C1 segment of cervical spinal cord (tissue), 14 donors: ENCODE measurements around the gene RALBP1.

Experiments used
- DNase-seq, 14 donors: peaks; one replicate each; lab custom pipeline; 2025; lab: John Stamatoyannopoulos, UW

RALBP1 gene

DNA sequence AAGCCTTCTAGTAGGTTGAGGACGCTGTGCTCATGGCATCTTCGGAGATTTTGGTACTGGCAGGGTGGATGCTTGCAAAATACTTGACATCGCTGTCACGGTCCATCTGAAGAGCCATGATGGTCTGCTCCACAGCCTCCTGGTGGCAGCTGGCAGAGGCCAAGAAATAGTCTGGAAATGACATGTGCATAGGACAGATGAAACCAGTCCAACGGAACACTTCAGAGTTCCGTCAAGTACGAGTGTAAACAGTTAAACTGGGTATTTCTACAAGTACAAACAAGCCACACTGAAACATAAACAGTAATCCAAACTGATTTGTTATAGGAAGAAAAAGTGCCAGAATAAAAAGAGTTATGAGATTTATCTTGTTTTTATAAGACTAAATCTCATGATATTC is 72.5 kb downstream of the RALBP1 start:
- no peak for DNase-seq

DNA sequence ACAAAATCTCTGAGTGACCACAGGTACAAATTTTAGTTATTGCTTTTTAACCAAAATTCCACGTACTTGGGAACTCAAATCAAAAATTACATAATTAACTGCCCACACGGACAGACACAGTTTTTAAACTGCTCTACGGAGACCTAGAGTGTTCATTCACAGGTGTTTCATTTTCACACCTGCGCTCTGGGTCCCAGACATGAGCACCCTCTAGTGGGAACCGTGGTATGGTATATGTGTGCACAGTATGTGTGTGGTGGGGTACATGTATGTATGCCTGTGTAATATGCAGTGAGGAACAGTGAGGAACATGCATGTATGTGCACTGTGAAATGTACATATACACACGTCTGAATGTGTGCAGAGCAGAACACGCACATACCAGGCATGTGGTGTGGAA is 74.1 kb downstream of the RALBP1 start:
- no peak for DNase-seq

DNA sequence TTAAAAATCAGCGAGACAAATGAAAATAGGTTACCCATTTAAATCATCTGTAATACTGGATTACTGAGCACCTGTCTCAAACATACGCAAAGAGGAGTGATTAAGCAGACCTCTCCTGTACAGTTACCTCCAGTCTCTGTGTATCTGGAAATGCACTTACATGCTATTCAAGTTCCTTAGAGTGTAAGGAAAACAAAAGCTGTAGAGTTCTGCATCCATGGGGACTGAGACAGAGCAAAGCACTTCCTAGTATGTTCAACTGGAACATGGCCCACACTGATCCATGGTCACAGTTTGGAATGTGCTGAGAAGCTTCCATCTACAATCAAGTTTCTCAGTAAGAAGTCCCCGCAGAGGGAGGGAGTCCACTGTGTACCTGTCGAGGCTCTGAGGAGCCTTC is 75.1 kb downstream of the RALBP1 start:
- no peak for DNase-seq

DNA sequence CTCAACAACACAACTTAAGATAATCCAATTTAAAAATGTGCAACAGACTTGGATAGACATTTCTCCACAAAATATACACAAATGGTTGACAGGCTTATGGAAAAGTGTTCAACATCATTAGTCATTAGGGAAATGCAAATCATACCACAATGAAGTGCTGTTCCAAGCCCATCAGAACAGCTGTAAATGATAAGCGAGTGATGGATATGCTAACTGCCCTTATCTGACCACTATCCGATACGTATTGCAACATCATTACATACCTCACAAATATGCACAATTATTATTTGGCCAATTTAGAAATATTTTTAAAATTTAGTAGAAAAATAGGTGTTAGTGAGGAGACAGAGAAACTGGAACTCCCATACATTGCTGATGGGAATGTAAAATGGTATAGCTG is 76.9 kb downstream of the RALBP1 start:
- DNase-seq = no peak

DNA sequence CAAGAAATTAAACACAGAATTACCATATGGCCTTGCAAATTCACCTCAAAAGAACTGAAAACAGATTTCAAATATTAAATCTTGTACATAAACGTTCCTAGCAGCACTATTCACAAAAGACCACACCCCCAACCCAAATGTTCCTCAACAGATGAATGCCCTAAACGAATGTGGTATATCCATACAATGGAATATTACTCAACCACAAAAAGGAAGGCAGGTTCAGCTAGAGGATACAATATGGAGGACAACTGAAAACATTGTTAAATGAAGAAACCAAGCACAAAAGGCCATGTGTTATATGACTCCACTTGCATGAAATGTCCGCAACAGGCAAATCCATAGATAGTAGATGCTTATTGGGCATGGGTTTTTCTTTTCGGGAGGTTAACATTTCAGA is 77.3 kb downstream of the RALBP1 start:
- DNase-seq = no peak

DNA sequence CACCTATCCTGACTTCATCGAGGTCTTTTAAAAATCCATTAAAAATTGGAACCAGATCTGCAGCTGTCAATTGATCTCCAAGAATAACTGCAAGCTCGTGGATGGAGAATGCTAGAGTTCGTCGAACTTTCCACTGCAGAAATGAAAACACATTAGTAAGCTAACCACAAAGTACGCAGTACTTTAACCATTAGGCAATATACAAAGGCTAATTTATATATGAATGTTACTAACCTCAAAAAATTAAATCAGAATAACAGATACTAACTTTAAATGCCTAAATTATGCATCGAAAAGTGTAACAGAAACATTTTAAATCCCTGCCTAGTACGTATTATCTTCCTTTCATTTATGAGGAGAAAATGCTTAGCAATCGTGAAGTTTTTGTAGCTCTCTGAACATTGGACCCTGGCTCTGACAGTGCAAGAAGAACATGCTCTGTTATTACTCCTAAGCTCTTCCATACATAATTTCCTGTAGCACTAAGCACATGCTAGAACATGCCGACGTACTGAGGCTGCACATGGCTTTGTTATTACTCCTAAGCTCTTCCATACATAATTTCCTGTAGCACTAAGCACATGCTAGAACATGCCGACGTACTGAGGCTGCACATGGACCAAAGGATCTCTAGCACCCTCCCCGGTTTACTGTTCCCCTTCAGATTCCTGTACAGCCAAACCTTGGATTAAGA is 82.1 kb downstream of the RALBP1 start:
- no peak for DNase-seq

DNA sequence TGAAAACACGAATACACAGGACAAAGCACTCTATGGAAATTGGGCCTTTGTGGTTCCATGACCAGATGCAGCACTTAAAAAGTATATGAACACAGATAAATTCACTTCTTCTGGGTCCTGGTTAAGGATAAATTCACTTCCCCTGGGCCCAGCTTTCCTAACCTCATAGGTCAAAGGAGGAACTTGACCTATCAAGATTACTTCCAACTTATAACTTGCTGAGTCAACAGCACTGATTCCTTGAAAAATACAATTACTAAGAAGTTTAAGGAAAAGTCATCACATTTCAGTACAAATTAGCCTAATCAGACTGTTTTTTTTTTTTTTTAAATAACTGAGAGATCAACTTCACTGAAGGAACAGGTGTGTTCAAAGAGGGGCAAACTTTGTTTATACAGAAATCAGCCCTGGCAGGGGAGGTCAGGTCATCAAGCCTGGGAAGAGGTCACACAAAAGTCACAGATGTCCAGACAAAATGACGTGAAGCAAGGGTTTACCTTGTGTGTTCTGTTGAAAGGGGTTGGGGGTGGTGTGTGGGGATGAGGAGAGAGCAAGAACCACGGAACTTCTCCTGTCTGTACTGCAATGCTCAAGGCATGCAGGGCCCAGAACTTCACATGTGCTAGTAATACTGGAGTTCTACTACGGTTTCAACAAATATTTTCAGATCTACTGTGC is 83.2 kb downstream of the RALBP1 start:
- DNase-seq = no peak

DNA sequence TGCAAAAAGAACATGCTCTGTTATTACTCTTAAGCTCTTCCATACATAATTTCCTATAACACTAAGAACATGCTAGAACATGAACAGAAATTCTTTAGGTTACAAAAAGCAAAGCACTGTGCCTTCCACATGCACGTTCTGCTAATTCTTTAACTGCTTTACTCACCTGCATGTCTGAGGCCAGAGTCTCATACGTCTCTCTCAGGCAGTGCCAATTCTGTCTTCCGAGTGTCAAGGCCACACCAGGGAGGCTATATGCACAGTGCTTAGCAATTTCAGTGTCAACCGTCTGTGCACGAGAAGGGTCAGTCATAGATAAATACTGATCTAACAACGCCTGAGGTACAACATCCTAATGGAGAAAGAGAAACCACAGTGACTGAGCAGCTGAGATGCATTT is 83.9 kb downstream of the RALBP1 start:
- no peak for DNase-seq

DNA sequence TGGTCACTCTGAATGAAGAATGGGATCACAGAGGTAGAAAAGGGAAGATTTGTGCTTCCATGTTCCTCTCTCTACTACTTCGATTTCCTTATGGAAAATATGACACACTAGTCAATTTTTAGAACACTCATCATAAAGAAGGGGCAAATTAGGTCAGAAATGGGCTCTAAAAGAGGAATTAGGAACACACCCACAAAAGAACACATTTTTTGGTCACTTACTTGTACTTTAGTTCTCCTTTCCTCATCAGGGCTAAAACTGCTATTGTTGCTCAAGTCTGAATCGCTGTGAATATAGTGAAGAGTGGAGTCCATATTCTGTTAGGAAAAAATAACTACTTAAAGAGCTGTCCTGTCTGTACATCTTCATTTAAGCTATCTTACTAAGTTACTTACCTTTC is 86.4 kb downstream of the RALBP1 start:
- DNase-seq = no peak

DNA sequence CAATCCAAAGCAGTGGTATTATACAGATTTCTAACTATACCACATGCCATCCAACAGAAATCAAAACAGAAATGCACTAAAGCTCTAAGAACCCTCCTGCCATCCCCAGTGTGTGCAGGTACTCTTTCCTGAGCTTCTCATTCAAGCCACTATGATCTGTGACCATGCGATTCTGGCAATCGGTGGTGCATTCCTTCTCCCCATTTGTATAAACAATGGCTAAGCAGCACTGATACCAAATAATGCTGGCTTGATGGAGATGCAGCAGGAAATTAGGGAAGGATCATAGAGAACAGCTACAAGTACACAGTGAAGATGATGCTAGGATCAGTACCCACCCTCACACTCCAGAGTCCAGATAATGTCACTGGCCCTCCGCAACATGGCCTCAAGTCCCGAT is 87.3 kb downstream of the RALBP1 start:
- DNase-seq = no peak

DNA sequence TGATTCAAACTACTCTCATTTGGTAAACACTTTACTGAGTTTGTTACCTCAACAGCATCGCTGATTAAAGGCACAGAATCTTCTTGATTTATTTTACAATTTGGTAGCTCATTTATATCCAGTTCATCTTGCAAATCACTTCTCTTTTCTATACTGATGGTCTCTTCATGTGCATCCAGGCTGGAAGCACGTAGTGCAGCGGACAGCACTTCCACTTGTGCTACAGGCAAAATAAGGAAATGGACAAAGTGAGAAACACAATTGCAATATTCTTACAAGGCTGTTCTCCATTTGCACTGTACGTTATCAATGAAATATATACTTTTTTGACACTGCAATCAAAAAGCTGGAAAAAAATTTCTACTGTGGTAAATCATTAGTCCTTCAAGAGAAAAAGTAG is 88.0 kb downstream of the RALBP1 start:
- no peak for DNase-seq

DNA sequence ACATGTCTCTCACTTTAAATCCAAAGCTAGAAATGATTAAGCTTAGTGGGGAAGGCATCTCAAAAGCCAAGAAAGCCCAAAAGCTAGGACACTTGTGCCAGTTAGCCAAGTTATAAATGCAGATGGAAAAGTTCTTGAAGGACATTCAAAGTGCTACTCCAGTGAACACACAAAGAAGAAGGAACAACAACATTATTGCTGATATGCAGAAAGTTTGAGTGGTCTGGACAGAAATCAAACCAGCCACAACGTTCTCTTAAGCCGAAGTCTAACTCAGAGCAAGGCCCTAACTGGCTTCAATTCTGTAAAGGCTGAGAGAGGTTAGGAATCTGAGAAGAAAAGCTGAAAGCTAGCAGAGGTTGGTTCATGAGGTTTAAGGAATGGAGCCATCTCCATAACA is 90.1 kb downstream of the RALBP1 start:
- DNase-seq = no peak

DNA sequence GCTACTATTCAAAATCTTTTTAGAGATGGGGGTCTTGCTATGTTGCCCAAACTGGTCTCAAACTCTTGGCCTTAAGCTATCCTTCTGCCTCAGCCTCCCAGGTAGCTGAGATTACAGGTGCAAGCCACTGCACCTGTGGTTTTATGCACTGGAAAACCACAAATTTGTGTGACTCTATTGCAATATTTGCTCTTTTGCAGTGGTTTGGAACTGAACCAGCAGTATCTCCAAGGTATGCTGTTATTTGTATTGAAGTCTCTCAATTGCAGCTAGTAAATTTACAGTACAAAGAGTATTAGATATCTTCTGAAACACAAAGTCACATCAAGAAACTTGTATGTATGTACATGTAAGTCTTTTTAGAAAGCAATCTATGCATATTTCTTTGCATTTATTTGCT is 92.9 kb downstream of the RALBP1 start:
- no peak for DNase-seq

DNA sequence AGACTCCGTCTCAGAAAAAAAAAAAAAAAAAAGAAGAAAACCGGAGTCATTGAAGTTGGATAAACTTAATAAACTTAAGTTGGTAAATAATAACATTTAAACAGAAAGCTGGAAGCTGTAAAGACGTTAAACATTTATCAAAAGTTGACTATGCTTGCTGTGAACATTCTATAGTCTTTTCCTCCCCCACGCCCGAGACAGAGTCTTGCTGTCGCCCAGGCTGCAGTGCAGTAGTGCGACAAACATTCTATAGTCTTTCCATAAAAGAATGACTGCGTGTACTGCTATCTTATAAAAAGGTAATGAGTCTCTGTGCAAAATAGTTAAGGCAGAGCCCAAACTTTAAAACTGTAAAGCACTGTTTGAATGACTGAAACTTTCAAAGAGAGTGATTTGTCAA is 93.9 kb downstream of the RALBP1 start:
- DNase-seq = no peak

DNA sequence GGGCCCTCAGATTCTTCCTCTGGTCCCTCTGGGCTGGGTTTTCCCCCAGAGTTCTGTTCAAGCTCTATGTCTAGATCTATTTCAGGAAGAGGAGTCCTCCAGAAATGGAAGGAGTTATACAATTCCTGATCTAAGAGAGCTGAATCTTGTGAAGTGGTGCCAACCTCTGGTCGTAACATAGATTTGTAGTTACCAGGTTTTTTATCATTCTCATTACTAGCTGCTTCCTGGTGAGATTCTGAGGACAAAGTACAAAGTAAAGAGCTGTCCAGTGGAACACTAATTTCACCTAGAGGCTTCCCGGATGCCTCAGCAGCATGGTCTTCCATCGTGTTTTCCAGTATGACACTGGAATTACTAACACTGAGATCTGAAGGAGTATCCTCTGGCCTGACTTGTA is 94.9 kb downstream of the RALBP1 start:
- DNase-seq = no peak

DNA sequence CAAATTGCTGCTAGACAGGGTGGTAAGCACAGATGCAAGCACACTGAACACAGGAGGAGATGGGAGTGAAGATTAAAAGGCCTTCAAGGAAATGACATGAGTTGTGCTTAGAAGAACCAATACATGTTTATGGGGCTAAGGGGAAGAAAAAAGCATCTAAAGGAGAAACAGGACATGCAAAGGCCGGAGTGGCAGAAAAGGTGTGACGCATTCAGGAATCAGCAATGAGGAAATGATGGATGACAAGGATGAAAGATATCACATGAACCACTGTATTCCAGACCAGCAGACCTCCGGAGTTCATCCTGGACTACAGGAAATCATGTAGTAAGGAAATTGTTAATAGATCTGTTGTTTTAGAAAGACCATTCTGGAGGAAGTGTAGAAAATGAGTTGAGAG is 96.2 kb downstream of the RALBP1 start:
- no peak for DNase-seq

DNA sequence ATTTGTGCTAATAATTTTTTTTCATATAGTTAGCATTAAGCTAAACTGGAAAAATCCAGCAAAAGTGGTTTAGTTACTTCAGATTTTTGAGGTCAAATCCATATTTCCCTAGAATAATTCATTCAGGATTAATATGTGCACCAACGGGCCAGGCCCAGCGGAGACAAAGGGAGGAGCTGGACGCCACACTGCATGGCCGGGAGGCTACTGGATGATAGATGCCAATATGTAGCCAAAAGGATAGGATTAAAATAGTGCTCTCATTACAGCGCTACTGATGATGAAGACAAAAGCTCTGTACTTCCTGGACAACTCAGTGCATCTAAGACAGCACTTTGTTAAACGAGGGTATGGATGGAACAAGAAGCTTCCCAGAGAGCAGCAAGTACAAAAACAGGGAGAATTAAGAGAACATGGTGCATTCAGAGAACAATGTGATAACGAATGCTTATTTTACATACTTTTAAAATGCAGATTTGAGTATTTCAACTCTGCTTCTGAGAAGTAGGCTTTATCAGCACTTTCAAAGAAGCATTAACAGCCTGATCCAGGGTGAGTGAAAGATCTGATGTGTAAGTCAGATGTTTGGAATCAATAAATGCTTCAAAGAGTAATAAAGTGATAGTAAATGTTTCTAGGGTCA is 99.3 kb downstream of the RALBP1 start:
- DNase-seq = no peak

DNA sequence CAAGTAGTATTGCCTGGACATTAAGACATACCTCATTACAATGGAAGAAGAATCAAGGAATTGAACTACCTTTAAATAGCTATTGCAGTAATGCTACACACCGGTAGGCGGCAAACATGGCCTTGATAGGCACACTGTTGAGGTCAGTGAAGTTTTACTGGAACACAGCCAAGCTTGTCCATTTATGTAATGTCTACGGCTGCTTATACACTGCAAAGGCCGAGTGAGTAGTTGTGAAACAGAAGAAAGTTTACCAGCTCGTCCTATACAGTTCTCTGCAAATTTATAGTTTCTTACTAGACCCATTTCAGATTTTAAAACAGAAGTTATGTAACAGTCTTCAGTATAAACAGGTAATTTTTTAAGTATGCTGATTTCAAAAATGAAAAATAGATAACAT is 100.2 kb downstream of the RALBP1 start:
- peak in 10 of 14 donors; percentile 3 to 41 (median 12) for DNase-seq

DNA sequence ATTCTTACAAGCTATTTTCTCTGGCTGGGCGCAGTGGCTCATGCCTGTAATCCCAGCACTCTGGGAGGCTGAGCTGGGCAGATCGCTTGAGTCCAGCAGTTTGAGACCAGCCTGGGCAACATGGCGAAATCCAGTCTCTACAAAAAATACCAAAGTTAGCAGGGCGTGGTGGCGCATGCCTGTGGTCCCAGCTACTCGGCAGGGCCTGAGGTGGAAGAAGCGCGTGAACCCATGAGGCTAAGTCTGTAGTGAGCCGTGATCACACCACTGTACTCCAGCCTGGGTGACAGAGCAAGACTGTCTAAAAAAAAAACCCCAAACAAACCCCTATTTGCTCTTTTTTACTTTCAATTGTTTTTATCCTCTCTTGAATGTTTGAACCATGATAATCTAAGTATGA is 102.0 kb downstream of the RALBP1 start:
- no peak for DNase-seq

DNA sequence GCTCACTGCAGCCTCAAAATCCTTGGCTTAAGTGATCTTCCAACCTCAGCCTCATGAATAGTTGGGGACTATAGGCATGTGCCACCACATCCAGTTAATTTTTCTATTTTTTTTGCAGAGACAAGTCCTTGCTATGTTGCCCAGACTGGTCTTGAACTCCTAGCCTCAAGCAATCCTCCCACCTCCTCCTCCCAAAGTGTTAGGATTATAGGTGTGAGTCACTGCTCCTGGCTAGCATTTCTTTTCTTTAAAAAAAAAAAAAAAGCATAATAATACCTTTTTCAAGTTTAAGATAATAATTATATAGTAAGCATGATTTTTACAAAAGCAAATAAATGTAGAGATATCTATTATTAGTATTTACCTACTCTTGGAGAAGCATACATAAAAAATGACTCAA is 103.0 kb downstream of the RALBP1 start:
- no peak for DNase-seq

DNA sequence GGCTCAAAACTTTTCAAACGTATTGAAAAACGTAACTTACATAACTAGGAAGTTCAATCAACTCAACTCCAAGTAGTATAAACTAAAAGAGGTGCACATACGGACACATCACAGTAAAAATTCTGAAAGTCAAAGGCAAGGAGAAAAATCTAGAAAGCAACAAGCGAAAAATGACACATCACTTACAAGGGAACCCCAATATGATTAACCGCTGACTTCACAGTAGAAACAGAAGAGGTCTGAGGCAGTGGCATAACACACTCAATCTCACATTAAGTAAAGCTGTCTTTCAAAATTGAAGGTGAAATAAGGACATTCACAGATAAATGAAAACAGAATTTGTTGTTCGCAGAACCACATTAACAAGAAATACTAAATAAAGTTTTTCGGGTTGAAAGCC is 106.4 kb downstream of the RALBP1 start:
- no peak for DNase-seq

DNA sequence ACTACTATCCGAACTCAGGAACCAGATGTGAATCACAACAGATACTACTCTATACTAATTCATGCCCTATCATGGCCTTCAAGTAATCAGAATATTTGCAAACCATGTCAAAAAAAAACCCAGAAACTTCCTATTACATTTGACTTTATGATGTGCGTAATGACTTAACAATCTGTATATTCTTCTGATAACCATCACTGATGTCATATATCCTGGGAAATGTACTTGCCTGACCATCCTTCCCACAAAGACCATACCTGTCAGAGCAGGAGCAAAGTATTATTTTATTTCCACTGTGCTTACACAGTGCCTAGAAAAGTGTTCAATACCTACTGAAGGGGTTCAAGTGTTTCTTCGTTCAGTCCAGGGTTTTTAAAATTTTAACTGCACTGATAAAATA is 111.5 kb downstream of the RALBP1 start:
- DNase-seq = no peak
